ENCODE data around the gene CLASRP. TPM values are rescaled to one million over a fixed set of nuclear protein-coding genes. Genes with fewer than 3 reads are reported as not detected.
A peak's percentile ranks its signal among the peaks of the same experiment; 100 is the strongest.

CLASRP gene
- total RNA-seq, 2 experiments from 2014 or later, result 89.9 to 94.2 TPM

GRCh38 chr19:45078390-45079062 lies 39.7 kb downstream of the CLASRP start:
- DNase-seq, result no peak
- H3K27me3 Mint-ChIP-seq, result no peaks in the 10 kb centered on the region
- peak overlapping the region; percentile 96 for H3K4me3 Mint-ChIP-seq
- H3K4me1 Mint-ChIP-seq, result peaks cover 36% of the 10 kb centered on the region
- H3K9me3 Mint-ChIP-seq, result no peaks in the 10 kb centered on the region
- peak overlapping the region; percentile 48 for H3K27ac Mint-ChIP-seq
- peaks cover 27% of the 10 kb centered on the region for H3K36me3 Mint-ChIP-seq

GRCh38 chr19:45079063-45079910 lies 40.4 kb downstream of the CLASRP start, which contains the start of gene GEMIN7:
GEMIN7 (plus strand) TSS chr19:45079260; CDS start chr19:45090115, 10,855 bp downstream.
- no peaks in the 10 kb centered on the region for H3K9me3 Mint-ChIP-seq
- peaks cover 36% of the 10 kb centered on the region for H3K4me1 Mint-ChIP-seq
- H3K36me3 Mint-ChIP-seq, result peaks cover 27% of the 10 kb centered on the region
- peak within 1 kb of the TSS; percentile 89 for H3K27ac Mint-ChIP-seq
- no peaks in the 10 kb centered on the region for H3K27me3 Mint-ChIP-seq
- DNase-seq, result peak; percentile 90
- peak within 1 kb of the TSS; percentile 96 for H3K4me3 Mint-ChIP-seq

GRCh38 chr19:45079911-45080370 lies 41.1 kb downstream of the CLASRP start:
- Mint-ChIP-seq H3K4me3 (peak overlapping the region; percentile 96), H3K27ac (peak overlapping the region; percentile 89), H3K4me1 (peaks cover 32% of the 10 kb centered on the region), H3K27me3 (no peaks in the 10 kb centered on the region), H3K9me3 (no peaks in the 10 kb centered on the region), H3K36me3 (peaks cover 27% of the 10 kb centered on the region)
- no peak for DNase-seq

- H3K4me3 Mint-ChIP-seq, result peak overlapping the region; percentile 37
- no peaks in the 10 kb centered on the region for H3K9me3 Mint-ChIP-seq
- peaks cover 37% of the 10 kb centered on the region for H3K4me1 Mint-ChIP-seq
- H3K36me3 Mint-ChIP-seq, result peaks cover 37% of the 10 kb centered on the region
- no peaks in the 10 kb centered on the region for H3K27me3 Mint-ChIP-seq
- no peak for DNase-seq
- H3K27ac Mint-ChIP-seq, result no peak overlapping the region
These were observed 43.3 kb downstream of the CLASRP start for GRCh38 chr19:45082170-45082569.

- peaks cover 34% of the 10 kb centered on the region for H3K36me3 Mint-ChIP-seq
- H3K9me3 Mint-ChIP-seq, result peaks cover 2% of the 10 kb centered on the region
- peaks cover 33% of the 10 kb centered on the region for H3K4me1 Mint-ChIP-seq
- H3K4me3 Mint-ChIP-seq, result no peak overlapping the region
- peak overlapping the region; percentile 21 for H3K27ac Mint-ChIP-seq
- no peak for DNase-seq
- no peaks in the 10 kb centered on the region for H3K27me3 Mint-ChIP-seq
These were observed 47.6 kb downstream of the CLASRP start for GRCh38 chr19:45086480-45086879.

GRCh38 chr19:45087531-45087930 lies 48.7 kb downstream of the CLASRP start:
- Mint-ChIP-seq H3K27me3 (no peaks in the 10 kb centered on the region), H3K27ac (peak overlapping the region; percentile 94), H3K9me3 (peaks cover 2% of the 10 kb centered on the region), H3K36me3 (peaks cover 35% of the 10 kb centered on the region), H3K4me1 (peaks cover 30% of the 10 kb centered on the region), H3K4me3 (peak overlapping the region; percentile 67)
- DNase-seq, result peak; percentile 55

GRCh38 chr19:45090034-45090433 lies 51.2 kb downstream of the CLASRP start:
- Mint-ChIP-seq H3K9me3 (peaks cover 2% of the 10 kb centered on the region), H3K4me1 (peaks cover 45% of the 10 kb centered on the region), H3K36me3 (peaks cover 47% of the 10 kb centered on the region), H3K27me3 (no peaks in the 10 kb centered on the region), H3K27ac (no peak overlapping the region), H3K4me3 (no peak overlapping the region)
- DNase-seq, result no peak

GRCh38 chr19:45090606-45091005 lies 51.8 kb downstream of the CLASRP start:
- Mint-ChIP-seq H3K36me3 (peaks cover 43% of the 10 kb centered on the region), H3K27ac (no peak overlapping the region), H3K4me3 (no peak overlapping the region), H3K27me3 (no peaks in the 10 kb centered on the region), H3K4me1 (peaks cover 45% of the 10 kb centered on the region), H3K9me3 (peaks cover 2% of the 10 kb centered on the region)
- DNase-seq, result no peak

GRCh38 chr19:45091031-45091923 lies 52.4 kb downstream of the CLASRP start:
- Mint-ChIP-seq H3K4me1 (peaks cover 50% of the 10 kb centered on the region), H3K27ac (peak overlapping the region; percentile 99), H3K36me3 (peaks cover 40% of the 10 kb centered on the region), H3K4me3 (peak overlapping the region; percentile 87), H3K9me3 (peaks cover 2% of the 10 kb centered on the region), H3K27me3 (no peaks in the 10 kb centered on the region)
- DNase-seq, result peak; percentile 91

GRCh38 chr19:45092747-45093678 lies 54.2 kb downstream of the CLASRP start, which contains the start of gene PPP1R37:
PPP1R37 (plus strand) TSS chr19:45093179; CDS start chr19:45093326, 147 bp downstream.
- Mint-ChIP-seq H3K36me3 (peaks cover 33% of the 10 kb centered on the region), H3K27me3 (no peaks in the 10 kb centered on the region), H3K4me3 (peak within 1 kb of the TSS; percentile 87), H3K9me3 (peaks cover 2% of the 10 kb centered on the region), H3K4me1 (peaks cover 53% of the 10 kb centered on the region), H3K27ac (peak within 1 kb of the TSS; percentile 99)
- DNase-seq, result peak; percentile 91

GRCh38 chr19:45094137-45094536 lies 55.3 kb downstream of the CLASRP start:
- Mint-ChIP-seq H3K9me3 (peaks cover 2% of the 10 kb centered on the region), H3K27ac (peak overlapping the region; percentile 71), H3K4me1 (peaks cover 61% of the 10 kb centered on the region), H3K27me3 (no peaks in the 10 kb centered on the region), H3K4me3 (peak overlapping the region; percentile 87), H3K36me3 (peaks cover 29% of the 10 kb centered on the region)
- DNase-seq, result no peak

- Mint-ChIP-seq H3K27me3 (no peaks in the 10 kb centered on the region), H3K27ac (peak overlapping the region; percentile 38), H3K9me3 (peaks cover 2% of the 10 kb centered on the region), H3K36me3 (peaks cover 29% of the 10 kb centered on the region), H3K4me3 (peak overlapping the region; percentile 87), H3K4me1 (peaks cover 64% of the 10 kb centered on the region)
- DNase-seq, result no peak
These were observed 55.9 kb downstream of the CLASRP start for GRCh38 chr19:45094707-45095106.

- Mint-ChIP-seq H3K27me3 (no peaks in the 10 kb centered on the region), H3K36me3 (peaks cover 29% of the 10 kb centered on the region), H3K27ac (peak overlapping the region; percentile 28)
These were observed 56.9 kb downstream of the CLASRP start for GRCh38 chr19:45095496-45096413.

More at GRCh38 chr19:45095496-45096413, 56.9 kb downstream of the CLASRP start:
- H3K4me3 Mint-ChIP-seq, result no peak overlapping the region
- peaks cover 64% of the 10 kb centered on the region for H3K4me1 Mint-ChIP-seq
- no peak for DNase-seq
- peaks cover 2% of the 10 kb centered on the region for H3K9me3 Mint-ChIP-seq
